ENCODE results near the gene HTR3D. TPM values are rescaled to one million over a fixed set of nuclear protein-coding genes. Genes with fewer than 3 reads are reported as not detected.
A peak's percentile ranks its signal among the peaks of the same experiment; 100 is the strongest.
"Not testable (repeated sequence)": the region's sequence is repeated elsewhere in the genome, so short reads cannot be mapped to it uniquely, and the experiment has no call there.

Gene HTR3D
- not detected in 2 replicates for total RNA-seq (2014; rRNA removed; shearing (Covaris generic))
- not detected in 2 replicates for polyA plus RNA-seq (2014; cell fraction: nucleus; rRNA removed)

- no peak for DNase-seq (ENCODE audit: extremely low read depth, low read depth)
Measured at GRCh38 chr3:184031187-184031792, at the start of gene HTR3D. Gene HTR3D, plus strand, starts transcription at chr3:184031742. Its CDS starts 0 bp downstream, at chr3:184031742.

- DNase-seq (ENCODE audit: extremely low read depth, low read depth) = no peak
Measured at GRCh38 chr3:183981990-183982644, 49.4 kb upstream of the HTR3D start.

GRCh38 chr3:183984127-183984740 is 47.3 kb upstream of the HTR3D start:
- no peak for DNase-seq (ENCODE audit: extremely low read depth, low read depth)

GRCh38 chr3:183984749-183985729 is 46.5 kb upstream of the HTR3D start:
- no peak for DNase-seq (ENCODE audit: extremely low read depth, low read depth)

GRCh38 chr3:183987000-183987600 is 44.4 kb upstream of the HTR3D start:
- DNase-seq (ENCODE audit: extremely low read depth, low read depth) = no peak

GRCh38 chr3:183988216-183988790 is 43.2 kb upstream of the HTR3D start:
- DNase-seq (ENCODE audit: extremely low read depth, low read depth) = no peak

- no peak for DNase-seq (ENCODE audit: extremely low read depth, low read depth)
Measured at GRCh38 chr3:183991403-183991802, 40.1 kb upstream of the HTR3D start.

GRCh38 chr3:184001761-184002160 is 29.8 kb upstream of the HTR3D start:
- DNase-seq (ENCODE audit: extremely low read depth, low read depth) = no peak

GRCh38 chr3:184002469-184002868 is 29.1 kb upstream of the HTR3D start:
- DNase-seq (ENCODE audit: extremely low read depth, low read depth) = no peak

GRCh38 chr3:184003187-184003967 is 28.2 kb upstream of the HTR3D start:
- DNase-seq (ENCODE audit: extremely low read depth, low read depth) = no peak

- no peak for DNase-seq (ENCODE audit: extremely low read depth, low read depth)
Measured at GRCh38 chr3:184004476-184004875, 27.1 kb upstream of the HTR3D start.

GRCh38 chr3:184005941-184006507 is 25.5 kb upstream of the HTR3D start:
- peak; percentile 69 for DNase-seq (ENCODE audit: extremely low read depth, low read depth)

GRCh38 chr3:184007143-184007813 is 24.3 kb upstream of the HTR3D start:
- DNase-seq (ENCODE audit: extremely low read depth, low read depth) = not testable (repeated sequence)

GRCh38 chr3:184008161-184008560 is 23.4 kb upstream of the HTR3D start:
- DNase-seq (ENCODE audit: extremely low read depth, low read depth) = no peak

GRCh38 chr3:184011230-184011876 is 20.2 kb upstream of the HTR3D start:
- no peak for DNase-seq (ENCODE audit: extremely low read depth, low read depth)

GRCh38 chr3:184011937-184012889 is 19.3 kb upstream of the HTR3D start:
- no peak for DNase-seq (ENCODE audit: extremely low read depth, low read depth)
